BJ (cell line): Measurements from ENCODE around the gene KANK3. TPM values are rescaled to one million over a fixed set of nuclear protein-coding genes. Genes with fewer than 3 reads are reported as not detected.
"Not testable (repeated sequence)": the region's sequence is repeated elsewhere in the genome, so short reads cannot be mapped to it uniquely, and the experiment has no call there.

ENCODE experiments used
- CTCF ChIA-PET: fragments of 350-600 bp; formaldehyde crosslinking; extraction: SDS; loops from one replicate; lab custom pipeline; 2021; ENCODE audit warnings: antibody characterized with exemption, inconsistent platforms; lab: Yijun Ruan, JAX
- POLR2A ChIA-PET: fragments of 300-600 bp; sonication (Branson Sonifier 250); formaldehyde crosslinking; extraction: SDS; loops from one replicate; lab custom pipeline; 2021; ENCODE audit warnings: antibody characterized with exemption; lab: Charles Lee
- DNase-seq: peaks from one replicate; pipeline ENCODE4 v3.0.0-alpha.2; 2011; ENCODE audit warnings: low read depth
- H3K27me3 ChIP-seq: 2 replicates; pipeline ENCODE4 v1.6.0; 2011; ENCODE audit warnings: low read length; ENCODE audit not compliant: control insufficient read depth, insufficient read depth
- H3K36me3 ChIP-seq: 2 replicates; pipeline ENCODE4 v1.5.1; 2011; ENCODE audit warnings: low read length; ENCODE audit not compliant: control insufficient read depth, insufficient read depth
- H3K4me3 ChIP-seq: 2 replicates; pipeline ENCODE4 v1.5.1; 2011; ENCODE audit warnings: low read depth, mild to moderate bottlenecking, control low read depth, low read length
- CTCF ChIP-seq: IDR thresholded peaks from 2 replicates; pipeline ENCODE4 v1.5.1; 2011; ENCODE audit warnings: low read depth, mild to moderate bottlenecking, control low read depth, inconsistent platforms, low read length, moderate library complexity; ENCODE audit not compliant: insufficient read depth
- polyA plus RNA-seq: library from polyadenylated mRNA; depleted of rRNA; stranded (reverse); fragments of >200 nt; gene quantifications from 2 replicates; pipeline ENCODE4 v1.2.3, GENCODE V29; 2011; rRNA removed
- small RNA-seq: library from RNA; depleted of rRNA; stranded (forward); fragments of <200 nt; gene quantifications from one replicate; pipeline ENCODE3, GENCODE V24; 2012; ENCODE audit warnings: low replicate concordance, low read depth; ENCODE audit not compliant: insufficient read length

Gene KANK3
- polyA plus RNA-seq, 1 experiment = 0.02 TPM

GRCh38 chr19:8302357-8302691 is 40.7 kb downstream of the KANK3 start:
- no peak for TF ChIP-seq CTCF
- ChIA-PET POLR2A (no interaction called here), CTCF (interaction anchor here (0.7 to 1.0 kb wide), 3 partner anchors 32 to 278 kb away, joined by 3 to 5 read pairs (median 4); no protein-coding TSS in a partner anchor)
- no peak for DNase-seq
- Histone ChIP-seq H3K36me3 (no peaks in the 10 kb centered on the region), H3K27me3 (no peaks in the 10 kb centered on the region), H3K4me3 (no peak overlapping the region)

- H3K27me3 ChIP-seq, DNase-seq, POLR2A ChIA-PET, H3K36me3 ChIP-seq, CTCF ChIA-PET, H3K4me3 ChIP-seq: not testable (repeated sequence)
Measured at GRCh38 chr19:8291337-8291736, 51.7 kb downstream of the KANK3 start.

- DNase-seq, CTCF ChIA-PET, POLR2A ChIA-PET, H3K36me3 ChIP-seq, H3K27me3 ChIP-seq, H3K4me3 ChIP-seq: not testable (repeated sequence)
Measured at GRCh38 chr19:8276508-8276907, 66.6 kb downstream of the KANK3 start.

Small RNA genes within 50 kb of the gene (small RNA-seq; reads per million reads assigned to genes)
- gene MIR4999 = 2.5 reads per million, percentile 26 among the genes with 10 or more reads in this experiment

Other genes with a start within 250 kb of the KANK3 start
- gene FBN3, start 193.7 kb downstream of the KANK3 start, polyA plus RNA-seq = not detected in 2 replicates
- 7.6 and 7.7 TPM in 2 replicates for gene CERS4, start 133.9 kb downstream of the KANK3 start, polyA plus RNA-seq
- 23.7 and 40.4 TPM in 2 replicates for gene CD320, start 34.9 kb downstream of the KANK3 start, polyA plus RNA-seq
- gene NDUFA7, start 21.9 kb downstream of the KANK3 start, polyA plus RNA-seq = 40.5 and 48.3 TPM in 2 replicates
- gene RPS28, start 21.8 kb downstream of the KANK3 start, polyA plus RNA-seq = 371 and 525 TPM in 2 replicates
- 2.2 and 3.2 TPM in 2 replicates for gene ANGPTL4, start 20.9 kb upstream of the KANK3 start, polyA plus RNA-seq
- gene RAB11B, start 47.1 kb upstream of the KANK3 start, polyA plus RNA-seq = 27.3 and 50.0 TPM in 2 replicates
- 27.3 and 39.3 TPM in 2 replicates for gene MARCHF2, start 70.0 kb upstream of the KANK3 start, polyA plus RNA-seq
- 60.2 and 81.6 TPM in 2 replicates for gene HNRNPM, start 101.7 kb upstream of the KANK3 start, polyA plus RNA-seq
- gene PRAM1, start 159.4 kb upstream of the KANK3 start, polyA plus RNA-seq = 0.04 TPM in 1 of 2 replicates, not detected in the other
- 3.7 and 5.7 TPM in 2 replicates for gene ZNF414, start 170.9 kb upstream of the KANK3 start, polyA plus RNA-seq
- gene MYO1F, start 234.2 kb upstream of the KANK3 start, polyA plus RNA-seq = 0.29 and 0.33 TPM in 2 replicates